Cardiac fibroblast (primary cell): ENCODE measurements around the gene LRP1B.

Source experiments
- DNase-seq, 2 donors: peaks; one replicate each; pipeline versions ENCODE4 v3.0.0 to v3.0.0-alpha.2; 2010; ENCODE audit warnings: low read depth in 2 of 2
- H3K4me3 ChIP-seq, 2 donors: replicated peaks in 1 of 2; 1 replicate in 1 of 2; 2 replicates in 1 of 2; pipeline ENCODE4 v1.5.1; 2011; ENCODE audit warnings: low read depth in 2 of 2, low read length in 2 of 2, mild to moderate bottlenecking in 2 of 2, moderate library complexity in 1 of 2
- CTCF ChIP-seq: IDR thresholded peaks from one replicate; pipeline ENCODE4 v1.5.1; 2011; ENCODE audit warnings: low read depth, mild to moderate bottlenecking, low read length, inconsistent platforms

Gene LRP1B

GRCh38 chr2:142119347-142119746 lies 11.5 kb downstream of the LRP1B start:
- no peak overlapping the region for H3K4me3 ChIP-seq
- no peak for DNase-seq
- no peak for TF ChIP-seq CTCF

- peak; percentile 19 for TF ChIP-seq CTCF
- DNase-seq: peak; percentile 61
- no peak overlapping the region for H3K4me3 ChIP-seq
Measured at GRCh38 chr2:142112757-142113221, 18.0 kb downstream of the LRP1B start.

- no peak for DNase-seq
- no peak for TF ChIP-seq CTCF
- no peak overlapping the region for H3K4me3 ChIP-seq
Measured at GRCh38 chr2:142104134-142104758, 26.6 kb downstream of the LRP1B start.

GRCh38 chr2:142100970-142101369 lies 29.8 kb downstream of the LRP1B start:
- no peak for TF ChIP-seq CTCF
- DNase-seq: no peak
- no peak overlapping the region for H3K4me3 ChIP-seq

GRCh38 chr2:142100139-142100873 lies 30.5 kb downstream of the LRP1B start:
- no peak for DNase-seq
- no peak for TF ChIP-seq CTCF
- H3K4me3 ChIP-seq: no peak overlapping the region

- no peak overlapping the region for H3K4me3 ChIP-seq
- no peak for DNase-seq
- no peak for TF ChIP-seq CTCF
Measured at GRCh38 chr2:142097711-142098110, 33.1 kb downstream of the LRP1B start.
